Activated CD4-positive, alpha-beta T cell treated with anti-CD3 and anti-CD28 coated beads, Interleukin-2, amount 50 U/mL, for 24 hours (primary cell): ENCODE measurements around the gene KIF6.
"Not testable (repeated sequence)": the region's sequence is repeated elsewhere in the genome, so short reads cannot be mapped to it uniquely, and the experiment has no call there.

Experiments used
- DNase-seq, 2 donors: peaks; one replicate each; pipeline ENCODE4 v3.0.0-alpha.2; 2020; ENCODE audit warnings: low read depth in 1 of 2, low spot score in 1 of 2

Gene KIF6

DNA sequence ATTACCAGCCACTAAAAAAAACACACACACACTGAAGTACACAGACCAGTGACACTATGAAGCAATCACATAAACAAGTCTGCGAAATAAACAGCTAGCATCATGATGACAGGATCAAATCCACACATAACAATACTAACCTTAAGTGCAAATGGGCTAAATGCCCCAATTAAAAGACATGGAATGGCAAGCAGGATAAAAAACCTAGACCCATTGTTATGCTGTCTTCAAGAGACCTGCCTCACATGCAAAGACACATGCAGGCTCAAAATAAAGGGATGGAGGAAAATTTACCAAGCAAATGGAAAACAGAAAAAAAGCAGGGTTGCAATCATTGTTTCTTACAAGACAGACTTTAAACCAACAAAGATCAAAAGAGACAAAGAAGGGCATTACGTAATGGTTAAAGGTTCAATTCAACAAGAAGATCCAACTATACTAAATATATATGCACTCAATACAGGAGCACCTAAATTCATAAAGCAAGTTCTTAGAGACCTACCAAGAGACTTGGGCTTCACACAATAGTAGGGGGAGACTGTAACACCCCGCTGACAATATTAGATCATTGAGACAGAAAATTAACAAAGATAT, 222.7 kb downstream of the KIF6 start:
- not testable (repeated sequence) for DNase-seq

DNA sequence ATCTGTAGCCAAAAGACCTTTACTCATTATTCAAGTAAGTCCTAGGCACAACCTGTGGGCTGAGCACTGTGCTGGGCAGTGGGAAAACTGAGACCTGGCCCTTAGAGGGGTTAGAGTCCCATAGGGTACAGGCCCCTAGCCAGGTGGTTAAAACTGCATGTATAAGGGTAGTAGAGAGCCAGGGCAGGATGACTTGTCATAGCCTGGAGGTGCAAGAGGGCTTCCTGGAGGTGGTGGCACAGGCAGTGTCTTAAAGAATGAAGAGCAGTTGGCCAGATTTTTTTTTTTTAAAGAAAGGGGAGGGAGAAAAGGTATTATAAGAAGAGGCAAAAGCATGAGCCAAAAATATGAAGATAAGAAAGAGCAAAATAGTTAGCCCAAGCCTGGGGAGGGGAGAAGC, 226.2 kb downstream of the KIF6 start:
- no peak for DNase-seq

DNA sequence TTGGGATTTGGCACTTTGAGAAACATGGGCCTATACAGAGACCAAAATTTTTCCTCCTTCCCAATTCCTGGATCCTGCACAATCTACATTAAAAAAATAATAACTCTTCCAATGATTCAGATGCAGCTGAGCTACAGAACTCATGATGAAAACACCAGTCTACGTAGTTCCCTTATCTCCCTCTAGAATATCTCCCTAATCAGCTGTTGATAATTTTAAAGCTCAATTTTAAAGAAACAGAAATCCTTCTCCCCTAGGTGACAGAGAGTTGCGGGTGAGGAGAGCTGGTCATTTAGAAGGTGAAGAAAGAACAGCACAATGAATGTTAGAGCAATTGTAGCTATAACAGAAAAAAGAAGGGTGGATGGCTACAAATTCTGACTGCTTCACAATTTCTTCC, 227.1 kb downstream of the KIF6 start:
- DNase-seq = no peak

DNA sequence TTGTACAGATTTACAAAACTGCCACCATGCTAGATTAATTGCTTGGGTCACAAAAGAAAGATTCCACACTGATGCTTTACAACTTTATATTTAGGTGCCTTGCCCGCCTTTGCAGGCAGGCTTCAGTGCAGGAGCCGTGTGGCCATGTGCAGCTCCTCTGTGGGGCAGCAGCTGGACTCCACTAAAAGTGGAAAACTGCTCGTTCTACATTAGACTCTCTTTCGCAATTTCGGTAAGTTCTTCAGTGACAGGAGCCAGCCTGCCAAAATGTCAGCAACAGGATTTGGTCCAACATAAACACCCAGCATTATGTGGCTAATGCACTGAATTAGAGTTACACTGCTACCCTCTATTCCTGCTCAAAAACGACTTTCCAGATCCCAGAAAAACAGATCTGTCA, 228.3 kb downstream of the KIF6 start:
- DNase-seq = no peak

DNA sequence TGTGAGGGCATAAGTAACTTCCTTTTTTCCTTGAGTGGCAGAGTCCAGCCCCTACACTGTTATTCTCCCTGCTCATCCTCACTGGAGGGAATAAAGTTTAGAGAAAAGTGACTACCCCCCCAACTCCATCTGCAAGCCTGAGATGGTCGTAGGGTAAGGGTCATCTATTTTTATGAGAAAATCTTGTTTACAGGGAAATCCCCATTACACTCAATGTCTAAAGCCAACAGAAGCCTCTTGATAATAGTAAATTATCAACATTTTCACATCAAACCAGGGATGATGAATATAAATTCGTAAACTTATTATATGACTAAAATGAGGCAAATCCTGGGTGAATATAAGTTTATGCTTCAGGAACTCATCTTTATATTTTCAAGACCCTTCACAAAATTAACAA, 228.8 kb downstream of the KIF6 start:
- DNase-seq = no peak

DNA sequence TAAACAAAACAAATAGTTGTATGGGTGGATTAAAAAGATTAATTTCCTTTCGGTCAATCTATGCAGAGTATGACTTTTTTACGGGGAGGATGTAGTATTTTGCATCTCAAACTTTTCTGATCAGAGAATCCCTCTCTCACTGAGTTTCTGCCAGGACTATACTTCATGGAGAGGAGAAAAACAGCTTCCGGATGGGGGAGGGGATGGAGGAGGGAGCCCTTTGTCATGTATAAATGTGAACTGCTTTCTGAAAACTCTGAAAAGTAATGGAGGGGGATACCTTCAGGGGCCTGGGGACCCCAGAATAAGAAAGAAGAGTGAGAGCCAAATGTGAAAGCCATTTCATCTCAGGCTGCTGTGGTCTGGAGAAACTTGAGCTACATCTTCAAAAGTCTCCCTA, 229.6 kb downstream of the KIF6 start:
- no peak for DNase-seq

DNA sequence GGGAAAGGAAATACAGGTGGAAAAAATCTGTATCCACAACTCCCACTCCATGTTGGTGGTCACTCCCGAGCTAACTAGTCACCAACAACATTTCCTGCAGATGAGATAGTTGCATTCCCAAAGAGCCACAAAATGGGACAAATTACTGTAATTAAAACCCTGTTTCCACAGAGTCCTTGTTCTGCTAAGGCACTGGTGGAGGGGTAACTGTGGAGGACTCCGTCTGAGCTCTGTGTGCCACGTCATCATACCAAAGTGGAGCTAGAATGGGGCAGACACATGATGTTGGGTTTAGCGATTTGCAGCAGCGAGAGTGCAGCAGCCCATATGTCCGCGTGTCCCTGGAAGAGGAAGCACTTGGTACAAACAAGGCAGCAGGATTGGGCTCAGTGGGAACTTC, 230.2 kb downstream of the KIF6 start:
- DNase-seq = no peak

DNA sequence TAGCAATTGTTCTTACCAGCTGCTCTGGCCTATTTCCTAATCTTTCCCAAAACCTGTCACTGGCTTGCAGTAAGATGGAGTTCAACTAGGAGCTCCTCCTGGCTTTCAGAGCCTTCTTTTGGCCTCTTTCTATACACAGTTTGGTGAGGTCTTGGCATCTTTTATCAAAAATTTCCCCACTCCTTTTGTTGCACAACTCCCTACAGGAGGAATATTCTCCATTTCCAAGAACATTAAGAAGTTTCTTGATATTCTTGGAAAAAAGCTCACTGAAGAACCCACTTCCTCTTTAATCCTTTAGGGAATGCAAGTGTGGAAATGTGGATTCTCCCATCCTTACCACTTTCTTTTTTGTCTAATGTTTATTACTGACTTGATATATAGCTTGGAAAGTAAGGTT, 231.4 kb downstream of the KIF6 start:
- DNase-seq = no peak

DNA sequence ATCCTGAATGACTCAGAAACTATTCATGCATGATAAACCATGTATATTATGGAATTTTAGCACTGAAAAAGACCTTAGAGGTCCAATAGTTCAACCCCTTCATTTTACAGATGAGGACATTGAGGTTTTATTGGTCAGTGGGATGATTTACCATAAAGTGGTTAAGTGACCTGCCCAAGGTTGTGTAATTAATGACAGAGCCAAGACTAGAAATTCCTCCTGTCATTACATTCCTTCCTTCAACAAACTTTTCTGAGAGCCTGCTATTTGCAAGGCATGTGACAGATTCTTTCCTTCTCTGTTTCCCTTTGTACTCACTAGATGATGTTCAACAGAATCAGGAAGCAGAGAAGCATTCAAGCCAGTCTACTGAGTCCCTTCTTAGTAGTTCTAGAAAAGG, 232.0 kb downstream of the KIF6 start:
- DNase-seq = no peak

DNA sequence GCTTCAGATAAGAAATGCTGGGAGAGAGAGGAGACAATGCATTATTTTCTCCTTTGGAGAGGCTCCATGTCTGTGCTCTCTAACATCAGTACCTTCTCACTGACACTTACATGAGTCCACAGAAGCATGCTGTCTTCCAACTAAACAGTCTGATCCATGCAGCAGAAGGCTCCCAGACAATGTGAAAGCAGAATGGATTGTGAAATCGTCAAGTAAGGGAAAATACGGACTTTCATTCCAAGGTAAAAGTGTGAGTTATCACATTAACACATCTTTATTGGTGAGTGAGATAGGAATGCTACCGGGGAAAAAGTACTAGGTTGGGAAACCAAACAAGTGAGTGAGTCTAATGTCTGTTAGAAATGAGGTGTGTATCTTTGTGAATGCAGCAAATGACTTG, 235.1 kb downstream of the KIF6 start:
- no peak for DNase-seq

DNA sequence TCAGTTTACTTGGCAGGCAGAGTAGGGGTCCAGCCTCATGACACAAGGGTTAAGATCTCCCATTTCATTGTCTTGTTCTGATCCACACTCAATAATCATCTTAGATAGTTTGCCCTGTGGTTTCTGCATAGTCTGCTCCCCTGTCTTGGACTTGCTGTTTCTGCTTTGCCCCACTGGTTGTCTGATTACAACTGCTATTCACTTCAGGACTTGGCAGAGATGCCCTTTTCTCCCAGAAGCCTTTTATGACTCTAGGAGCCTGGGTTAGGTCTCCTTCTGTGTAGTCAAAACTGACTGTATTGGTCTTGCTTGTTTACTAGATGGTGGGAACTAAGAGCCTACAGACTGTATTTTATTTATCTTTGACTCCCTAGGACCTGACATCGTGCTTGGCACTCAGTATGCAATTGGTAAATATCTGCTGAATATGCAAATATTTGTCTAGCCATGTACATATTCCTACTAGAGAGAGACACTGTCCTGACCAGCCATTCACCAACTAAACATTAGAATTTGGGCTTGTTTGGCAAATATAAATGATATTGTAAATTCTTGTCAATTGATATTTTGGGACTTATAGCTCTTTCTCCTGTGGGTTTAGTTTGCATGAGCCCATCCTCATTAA, 236.8 kb downstream of the KIF6 start:
- no peak for DNase-seq

DNA sequence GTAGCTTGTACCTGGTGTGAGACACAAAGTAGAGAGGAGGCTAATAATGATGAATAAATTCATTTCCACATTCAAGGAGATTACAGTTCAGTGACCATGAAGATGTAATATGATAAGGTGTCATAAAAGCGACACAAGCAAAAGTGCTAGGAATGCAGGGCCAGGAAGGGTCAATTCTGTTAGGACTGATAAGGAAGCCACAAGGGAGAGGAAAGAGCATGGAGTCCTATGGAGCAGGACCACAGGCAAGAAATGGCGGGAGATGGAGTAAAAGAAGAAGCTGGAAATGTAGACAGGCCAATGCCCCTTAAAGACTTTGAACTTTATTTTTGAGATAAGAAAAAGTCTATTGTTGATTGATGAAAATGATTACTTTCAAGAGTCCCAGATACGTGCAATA, 240.9 kb downstream of the KIF6 start:
- no peak for DNase-seq

DNA sequence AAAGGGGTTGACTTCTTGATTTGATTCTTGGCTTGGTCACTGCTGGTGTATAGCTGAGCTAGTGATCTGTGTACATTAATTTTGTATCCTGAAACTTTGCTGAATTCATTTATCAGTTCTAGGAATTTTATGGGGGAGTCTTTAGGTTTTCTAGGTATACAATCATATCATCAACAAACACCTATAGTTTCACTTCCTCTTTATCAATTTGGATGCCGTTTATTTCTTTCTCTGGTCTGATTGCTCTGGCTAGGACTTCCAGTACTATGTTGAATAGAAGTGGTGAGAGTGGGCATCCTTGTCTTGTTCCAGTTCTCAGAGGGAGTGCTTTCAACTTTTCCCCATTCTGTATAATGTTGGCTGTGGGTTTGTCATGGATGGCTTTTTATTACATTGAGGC, 245.4 kb downstream of the KIF6 start:
- DNase-seq = not testable (repeated sequence)

DNA sequence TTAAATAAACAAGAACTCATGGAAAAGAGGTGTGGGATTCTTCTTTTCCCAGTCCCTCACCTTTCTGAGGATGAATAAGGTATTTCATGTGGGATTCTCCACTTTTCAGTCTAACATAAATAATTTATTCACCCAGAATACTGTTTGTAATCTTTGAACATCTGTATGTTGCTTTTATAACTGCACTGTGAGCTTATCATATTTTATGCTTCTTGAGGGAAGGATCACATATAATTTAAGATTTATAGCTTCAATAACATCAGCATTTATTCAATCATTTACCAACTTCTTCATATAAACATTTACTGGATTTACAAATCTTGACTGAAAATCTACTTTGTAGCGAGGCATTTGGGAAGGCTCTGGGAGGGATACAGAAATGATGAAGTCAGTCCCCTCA, 248.5 kb downstream of the KIF6 start:
- DNase-seq = no peak

DNA sequence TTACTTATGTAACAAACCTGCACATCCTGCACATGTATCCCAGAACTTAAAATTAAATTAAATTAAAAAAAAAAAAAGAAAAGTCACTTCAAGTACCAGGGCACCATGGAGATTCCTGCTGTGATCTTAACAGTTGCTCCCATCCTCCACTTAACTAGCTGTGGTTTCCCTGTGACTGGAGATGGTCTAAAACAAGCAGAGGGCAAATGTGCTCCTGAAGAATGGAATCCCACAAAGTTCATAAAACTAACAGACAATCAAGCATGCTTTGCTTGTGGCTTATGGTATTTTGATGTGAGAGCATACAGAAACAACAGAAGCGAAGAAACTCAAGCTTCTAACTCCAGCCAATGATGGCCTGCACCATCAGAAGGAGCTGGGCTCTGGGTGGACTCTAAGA, 249.1 kb downstream of the KIF6 start:
- DNase-seq = no peak

DNA sequence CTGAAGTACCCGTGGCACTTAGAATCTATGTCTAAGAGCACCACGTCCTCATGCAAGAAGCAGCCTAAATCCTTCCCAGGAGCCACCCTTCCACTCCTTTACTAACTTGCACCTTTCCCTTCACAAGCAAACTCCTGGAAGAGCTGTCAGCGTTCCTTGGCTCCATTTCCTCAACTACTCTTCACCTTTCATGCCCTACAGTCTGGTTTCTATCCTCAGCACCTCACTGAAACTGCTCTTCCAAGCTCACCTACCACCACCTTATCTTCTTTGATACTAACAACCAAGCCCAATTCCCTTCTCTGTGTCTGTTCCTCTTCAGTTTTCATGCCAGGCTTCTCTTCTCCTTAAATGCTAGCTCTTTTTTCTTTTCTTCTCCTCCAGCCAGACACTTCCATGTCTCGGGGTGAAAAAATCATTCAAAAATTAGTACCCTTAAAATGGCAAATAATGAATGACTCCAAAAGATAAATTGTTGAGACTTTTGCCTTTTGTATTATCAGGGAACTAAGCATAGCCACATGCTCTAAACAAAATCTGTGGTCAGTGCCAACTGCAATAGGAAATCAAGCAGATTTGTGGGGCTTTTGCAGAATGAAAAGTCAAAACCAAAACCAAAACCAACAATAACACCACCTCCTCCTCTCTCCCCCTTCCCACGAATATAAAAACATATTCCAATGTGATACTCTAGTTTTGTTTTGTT, 253.1 kb downstream of the KIF6 start:
- DNase-seq = no peak

DNA sequence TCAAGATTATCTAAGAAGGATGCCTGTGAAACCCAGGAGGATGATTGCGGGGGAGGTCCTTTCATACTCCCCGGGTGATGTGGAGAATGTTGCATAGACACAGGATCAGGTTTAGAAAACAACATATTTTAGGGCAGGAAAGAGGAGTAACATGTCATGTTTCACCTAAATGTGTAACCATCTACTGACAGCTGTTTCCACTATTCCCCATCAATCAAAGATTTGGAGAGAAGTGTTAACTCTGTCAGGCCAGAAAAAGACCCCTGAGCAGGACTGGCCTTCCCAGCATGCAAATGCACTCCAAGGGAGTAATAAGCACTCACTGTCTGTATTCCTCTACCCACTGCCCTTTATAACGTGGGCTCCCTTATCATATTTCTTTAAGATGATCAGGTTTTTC, 254.7 kb downstream of the KIF6 start:
- no peak for DNase-seq

DNA sequence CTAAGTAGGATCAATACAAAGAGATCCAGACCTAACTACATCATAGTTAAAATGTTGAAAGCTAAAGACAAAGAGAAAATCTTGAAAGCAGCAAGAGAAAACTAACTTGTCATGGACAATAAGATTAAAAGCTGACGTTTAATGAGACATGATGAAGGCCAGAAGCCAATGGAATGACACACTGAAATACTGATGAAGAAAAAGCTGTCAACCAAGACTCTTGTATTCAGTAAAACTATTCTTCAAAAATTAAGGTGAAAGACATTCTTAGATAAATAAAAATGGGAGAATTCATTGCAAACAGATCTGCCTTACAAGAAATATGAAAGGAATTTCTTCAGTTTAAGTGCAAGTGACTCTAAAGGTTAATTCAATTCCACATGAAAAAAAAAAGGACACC, 256.8 kb downstream of the KIF6 start:
- no peak for DNase-seq

DNA sequence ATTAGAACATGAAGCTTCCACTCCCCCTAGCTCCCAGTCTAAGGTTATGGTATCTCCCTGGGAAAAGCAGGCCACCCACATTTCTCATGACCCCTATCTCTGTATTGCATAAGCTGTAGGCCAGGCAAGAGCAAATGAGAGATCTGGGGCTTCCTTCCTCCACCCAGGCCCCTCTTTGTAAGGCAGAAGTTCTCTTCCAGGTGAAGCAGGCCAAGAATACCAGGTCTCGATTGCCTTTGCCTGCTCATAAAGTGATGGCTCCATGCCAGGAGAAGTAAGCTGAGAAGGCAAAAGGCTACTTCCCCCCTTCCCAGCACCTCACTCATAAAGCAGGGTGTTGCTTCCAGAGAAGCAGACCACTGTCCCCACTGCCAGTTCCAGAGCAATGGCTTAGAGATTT, 258.6 kb downstream of the KIF6 start:
- no peak for DNase-seq

DNA sequence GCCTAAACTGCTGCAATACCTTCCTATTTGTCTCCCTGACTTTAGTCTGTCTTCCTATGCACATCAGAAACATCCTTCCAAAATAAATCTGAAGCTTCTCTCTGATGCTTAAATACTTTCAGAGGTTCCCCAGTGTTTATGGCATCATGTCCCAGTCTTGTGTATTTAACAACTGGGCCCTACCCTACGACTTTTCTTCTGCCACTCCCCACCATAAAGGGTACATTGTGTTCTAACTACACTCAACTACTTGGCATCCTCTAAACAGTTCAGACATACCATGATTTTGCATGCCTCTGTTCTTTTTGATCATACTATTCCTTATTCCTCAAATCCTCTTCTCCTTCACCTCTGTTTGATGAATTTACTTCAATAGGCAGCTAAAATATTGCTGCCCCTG, 259.7 kb downstream of the KIF6 start:
- DNase-seq = no peak

DNA sequence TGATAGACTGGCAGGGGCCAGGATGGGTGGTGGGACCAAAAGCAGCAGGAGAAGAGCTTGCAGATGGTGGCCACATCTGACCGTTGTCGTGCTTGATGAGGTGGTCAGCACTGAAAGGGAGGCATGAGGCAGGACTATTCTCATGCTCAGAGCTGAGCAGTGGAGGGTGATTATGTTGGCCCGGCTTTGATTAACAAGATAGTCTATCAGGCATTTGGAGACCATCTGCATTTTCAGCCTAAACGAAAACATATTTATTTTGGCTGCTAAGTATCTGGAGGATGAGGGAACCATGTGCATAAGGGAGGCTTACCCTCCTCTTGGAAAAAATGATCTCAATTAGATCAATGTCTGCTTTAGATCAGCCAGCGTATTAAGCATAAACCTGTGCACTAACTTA, 261.1 kb downstream of the KIF6 start:
- DNase-seq = no peak

DNA sequence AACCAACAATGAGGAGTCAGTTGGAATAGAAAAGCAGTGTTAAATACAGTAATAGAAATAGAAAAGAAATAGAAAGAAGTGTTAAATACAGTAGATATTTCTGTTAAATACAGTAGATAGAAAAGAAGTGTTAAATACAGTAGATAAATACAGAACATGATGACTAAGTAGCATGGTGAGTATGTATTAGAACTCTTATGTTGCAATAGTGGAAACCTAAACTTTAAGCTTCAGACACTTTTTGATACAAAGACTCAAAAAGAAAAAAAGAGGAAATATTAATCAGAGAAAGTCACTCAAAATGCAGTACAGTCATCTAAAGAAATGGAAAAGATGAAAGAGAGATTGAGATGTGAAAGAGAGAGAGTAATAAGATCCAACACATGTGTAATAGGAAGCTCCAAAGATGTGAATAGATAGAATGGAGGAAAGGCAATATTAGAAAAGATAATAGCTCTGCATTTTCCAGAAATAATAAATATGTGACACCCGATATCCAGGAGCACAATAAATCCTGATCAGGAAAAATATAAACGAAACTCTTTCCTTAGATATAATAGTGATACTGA, 271.2 kb downstream of the KIF6 start:
- no peak for DNase-seq

DNA sequence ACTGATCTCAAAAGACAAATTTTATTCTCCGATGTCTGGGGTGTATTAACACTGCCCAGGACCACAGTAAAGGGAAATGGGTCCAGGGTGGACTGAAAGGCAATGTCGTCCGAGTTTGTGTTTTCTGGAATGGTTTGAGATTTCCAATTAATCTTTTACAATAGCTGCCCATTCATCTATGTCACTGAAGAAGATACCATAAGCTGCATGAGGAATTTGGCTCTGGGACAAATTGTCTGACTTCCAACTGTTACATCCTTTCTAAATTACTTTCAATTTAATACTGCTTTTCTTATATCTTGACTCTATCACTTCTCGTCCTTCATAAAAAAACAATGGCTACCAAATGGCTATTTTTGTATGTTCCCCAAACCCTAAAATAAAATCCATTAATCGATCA, 272.0 kb downstream of the KIF6 start:
- no peak for DNase-seq
